HepG2 (cell line): ENCODE data around the gene CIITA. TPM values are rescaled to one million over a fixed set of nuclear protein-coding genes. Genes with fewer than 3 reads are reported as not detected.

Experiments used
- AKAP8 ChIP-seq: sonication (generic); formaldehyde crosslinking; IDR thresholded peaks from 2 replicates; pipeline ENCODE4 v1.5.1; 2020; ENCODE audit warnings: mild to moderate bottlenecking, missing genetic modification reagents
- ARID5B ChIP-seq: IDR thresholded peaks from 2 replicates; pipeline ENCODE4 v1.4.0; 2020; ENCODE audit warnings: mild to moderate bottlenecking, missing genetic modification reagents
- CBFB ChIP-seq: sonication (generic); formaldehyde crosslinking; IDR thresholded peaks from 2 replicates; pipeline ENCODE4 v1.4.0; 2020; ENCODE audit warnings: missing genetic modification reagents
- HES4 ChIP-seq: sonication (generic); formaldehyde crosslinking; IDR thresholded peaks from 2 replicates; pipeline ENCODE4 v1.9.0; 2021; ENCODE audit warnings: mild to moderate bottlenecking, missing genetic modification reagents, borderline replicate concordance
- JDP2 ChIP-seq: sonication (generic); formaldehyde crosslinking; IDR thresholded peaks from 2 replicates; pipeline ENCODE4 v1.8.1; 2022; ENCODE audit warnings: missing genetic modification reagents, borderline replicate concordance
- MZF1 ChIP-seq: sonication (generic); formaldehyde crosslinking; IDR thresholded peaks from 2 replicates; pipeline ENCODE4 v1.8.1; 2023; ENCODE audit warnings: mild to moderate bottlenecking, missing genetic modification reagents, borderline replicate concordance
- NCOR1 ChIP-seq: fragments of 200-600 bp; sonication (generic); IDR thresholded peaks from 2 replicates; pipeline ENCODE4 v1.7.0; 2017; ENCODE audit warnings: antibody characterized with exemption, low read length, borderline replicate concordance
- RAD21 ChIP-seq: fragments of 450-650 bp; formaldehyde crosslinking; IDR thresholded peaks from 2 replicates; pipeline ENCODE4 v1.5.0; 2020; ENCODE audit warnings: mild to moderate bottlenecking
- SOX5 ChIP-seq: IDR thresholded peaks from 2 replicates; pipeline ENCODE4 v1.6.1; 2016; ENCODE audit warnings: borderline replicate concordance
- STAG1 ChIP-seq: sonication (generic); formaldehyde crosslinking; IDR thresholded peaks from 2 replicates; pipeline ENCODE4 v1.4.0; 2020; ENCODE audit warnings: missing genetic modification reagents
- TARDBP ChIP-seq: sonication (generic); formaldehyde crosslinking; IDR thresholded peaks from 2 replicates; pipeline ENCODE4 v1.8.0; 2022; ENCODE audit warnings: mild to moderate bottlenecking, missing genetic modification reagents
- THAP11 ChIP-seq: IDR thresholded peaks from 2 replicates; pipeline ENCODE4 v1.6.1; 2016; ENCODE audit warnings: missing biosample characterization, missing genetic modification reagents
- TIGD3 ChIP-seq: sonication (generic); formaldehyde crosslinking; IDR thresholded peaks from 2 replicates; pipeline ENCODE4 v1.5.1; 2020; ENCODE audit warnings: mild to moderate bottlenecking, missing genetic modification reagents, borderline replicate concordance
- ZNF350 ChIP-seq: sonication (generic); formaldehyde crosslinking; IDR thresholded peaks from 2 replicates; pipeline ENCODE4 v1.4.0; 2020; ENCODE audit warnings: mild to moderate bottlenecking, low read depth, missing genetic modification reagents, borderline replicate concordance
- ZNF468 ChIP-seq: sonication (generic); formaldehyde crosslinking; IDR thresholded peaks from 2 replicates; pipeline ENCODE4 v1.8.0; 2022; ENCODE audit warnings: mild to moderate bottlenecking, moderate library complexity, missing genetic modification reagents
- ZNF614 ChIP-seq: IDR thresholded peaks from 2 replicates; pipeline ENCODE4 v1.6.1; 2018; ENCODE audit warnings: missing biosample characterization, missing genetic modification reagents, inconsistent platforms, borderline replicate concordance
- polyA plus RNA-seq, 8 experiments: library from polyadenylated mRNA; depleted of rRNA in 3 of 8; stranded (reverse) in 7 of 8; unstranded in 1 of 8; fragments of >200 nt; fragmentation: Illumina TruSeq in 4 of 8; extraction: Trizol in 4 of 8; gene quantifications; 2 replicates each; pipeline versions ENCODE4 v1.2.1 to v1.2.3, GENCODE V29; 2011 to 2016; ENCODE audit warnings: low read depth in 4 of 8, missing spikeins in 1 of 8, mixed read lengths in 1 of 8; ENCODE audit not compliant: insufficient read depth in 1 of 8
- total RNA-seq, 5 experiments: library from RNA; depleted of rRNA; stranded (reverse); fragments of >200 nt; fragmentation: Illumina TruSeq; extraction: Trizol; gene quantifications; 2 replicates each; pipeline ENCODE4 v1.2.3, GENCODE V29; 2016; ENCODE audit warnings: low read depth in 1 of 5
- TF ChIP-seq, protein P1 (sequence below): sonication (generic); formaldehyde crosslinking; IDR thresholded peaks from 2 replicates; pipeline ENCODE4 v1.8.0; 2022; ENCODE audit warnings: missing genetic modification reagents, mild to moderate bottlenecking, inconsistent platforms, borderline replicate concordance
- TF ChIP-seq, protein P2 (sequence below): sonication (generic); formaldehyde crosslinking; IDR thresholded peaks from 2 replicates; pipeline ENCODE4 v1.4.0; 2020; ENCODE audit warnings: missing genetic modification reagents; ENCODE audit errors: not compliant biosample characterization

The CIITA gene
- total and polyA plus RNA-seq, 2 of the 13 experiments (the other 11 are each of a cell fraction or from before 2014, with no cell fraction given), result 0.08 to 0.09 TPM

GRCh38 chr16:10971560-10971961 is 94.6 kb downstream of the CIITA start (continued):
- TF ChIP-seq ARID5B (CRISPR knock-in tag), result 0 out of 2 replicates have a peak, but pooled peaks have one; percentile 26
- 0 out of 2 replicates have a peak, but pooled peaks have one; percentile 9 for TF ChIP-seq SOX5 (CRISPR knock-in tag)
- no peak for TF ChIP-seq TIGD3
- 0 out of 2 replicates have a peak, but pooled peaks have one; percentile 35 for TF ChIP-seq TARDBP (CRISPR knock-in tag)
- TF ChIP-seq AKAP8 (CRISPR knock-in tag), result no peak
- no peak; the same call in 1 of the 2 replicates for TF ChIP-seq ZNF350 (CRISPR knock-in tag)
- TF ChIP-seq HES4, result no peak
- TF ChIP-seq ZNF614 (CRISPR knock-in tag), result 0 out of 2 replicates have a peak, but pooled peaks have one; percentile 37
- peak; percentile 95 for TF ChIP-seq STAG1 (CRISPR knock-in tag)
- TF ChIP-seq CBFB (CRISPR knock-in tag), result no peak
- TF ChIP-seq THAP11 (CRISPR knock-in tag), result 0 out of 2 replicates have a peak, but pooled peaks have one; percentile 42
- TF ChIP-seq, protein P1, sequence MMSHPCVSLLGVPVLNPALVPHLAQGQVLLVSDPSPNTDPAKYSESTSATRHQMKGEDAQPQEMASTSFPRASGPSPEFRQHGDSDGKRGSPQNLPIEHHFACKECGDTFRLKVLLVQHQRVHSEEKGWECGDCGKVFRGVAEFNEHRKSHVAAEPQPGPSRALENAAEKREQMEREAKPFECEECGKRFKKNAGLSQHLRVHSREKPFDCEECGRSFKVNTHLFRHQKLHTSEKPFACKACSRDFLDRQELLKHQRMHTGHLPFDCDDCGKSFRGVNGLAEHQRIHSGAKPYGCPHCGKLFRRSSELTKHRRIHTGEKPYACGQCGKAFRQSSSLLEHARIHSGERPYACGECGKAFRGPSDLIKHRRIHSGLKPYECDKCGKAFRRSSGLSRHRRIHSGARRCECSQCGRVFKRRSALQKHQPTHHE (CRISPR knock-in tag), result no peak
- no peak for TF ChIP-seq JDP2 (CRISPR knock-in tag)
- TF ChIP-seq, protein P2, sequence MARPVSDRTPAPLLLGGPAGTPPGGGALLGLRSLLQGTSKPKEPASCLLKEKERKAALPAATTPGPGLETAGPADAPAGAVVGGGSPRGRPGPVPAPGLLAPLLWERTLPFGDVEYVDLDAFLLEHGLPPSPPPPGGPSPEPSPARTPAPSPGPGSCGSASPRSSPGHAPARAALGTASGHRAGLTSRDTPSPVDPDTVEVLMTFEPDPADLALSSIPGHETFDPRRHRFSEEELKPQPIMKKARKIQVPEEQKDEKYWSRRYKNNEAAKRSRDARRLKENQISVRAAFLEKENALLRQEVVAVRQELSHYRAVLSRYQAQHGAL (CRISPR knock-in tag), result no peak
- 0 out of 2 replicates have a peak, but pooled peaks have one; percentile 48 for TF ChIP-seq MZF1 (CRISPR knock-in tag)
- no peak for TF ChIP-seq ZNF468 (CRISPR knock-in tag)
- TF ChIP-seq NCOR1, result no peak
- peak; percentile 85 for TF ChIP-seq RAD21 (CRISPR knock-in tag)
